ENCODE data around the gene TMEM204.

Gene TMEM204

DNA sequence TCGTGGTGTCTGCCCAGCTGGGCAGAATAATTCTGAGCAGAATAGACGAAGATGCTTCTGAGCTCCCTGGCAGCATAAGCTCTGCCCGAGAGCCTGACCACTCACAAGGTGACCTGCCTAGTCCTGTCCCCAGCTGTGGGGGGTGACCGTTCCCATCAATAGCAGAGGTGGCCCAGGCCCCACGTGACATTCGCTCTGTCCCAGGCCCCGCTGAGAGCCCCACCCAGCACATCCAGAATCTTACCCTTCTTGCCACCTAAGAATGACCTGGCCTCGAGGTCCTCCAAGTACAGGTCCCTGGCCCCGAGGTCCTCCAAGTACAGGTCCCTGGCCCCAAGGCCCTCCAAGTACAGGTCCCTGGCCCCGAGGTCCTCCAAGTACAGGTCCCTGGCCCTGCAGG is 695 bp upstream of the TMEM204 start:
- TF ChIP-seq FOXM1 (IDR thresholded peaks at IDR 0.05; ENCODE audit: borderline replicate concordance, low read depth) = no peak
- TF ChIP-seq CREB1 (IDR thresholded peaks at IDR 0.05; ENCODE audit: low read depth) = no peak
- TF ChIP-seq, protein P1, sequence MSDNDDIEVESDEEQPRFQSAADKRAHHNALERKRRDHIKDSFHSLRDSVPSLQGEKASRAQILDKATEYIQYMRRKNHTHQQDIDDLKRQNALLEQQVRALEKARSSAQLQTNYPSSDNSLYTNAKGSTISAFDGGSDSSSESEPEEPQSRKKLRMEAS (IDR thresholded peaks at IDR 0.05) = no peak
- TF ChIP-seq EGR1 (IDR thresholded peaks at IDR 0.05) = no peak
- TF ChIP-seq NFIC (IDR thresholded peaks at IDR 0.05) = no peak
- no peak for TF ChIP-seq EP300 (IDR thresholded peaks at IDR 0.05; ENCODE audit: borderline replicate concordance)
- TF ChIP-seq, protein P2, sequence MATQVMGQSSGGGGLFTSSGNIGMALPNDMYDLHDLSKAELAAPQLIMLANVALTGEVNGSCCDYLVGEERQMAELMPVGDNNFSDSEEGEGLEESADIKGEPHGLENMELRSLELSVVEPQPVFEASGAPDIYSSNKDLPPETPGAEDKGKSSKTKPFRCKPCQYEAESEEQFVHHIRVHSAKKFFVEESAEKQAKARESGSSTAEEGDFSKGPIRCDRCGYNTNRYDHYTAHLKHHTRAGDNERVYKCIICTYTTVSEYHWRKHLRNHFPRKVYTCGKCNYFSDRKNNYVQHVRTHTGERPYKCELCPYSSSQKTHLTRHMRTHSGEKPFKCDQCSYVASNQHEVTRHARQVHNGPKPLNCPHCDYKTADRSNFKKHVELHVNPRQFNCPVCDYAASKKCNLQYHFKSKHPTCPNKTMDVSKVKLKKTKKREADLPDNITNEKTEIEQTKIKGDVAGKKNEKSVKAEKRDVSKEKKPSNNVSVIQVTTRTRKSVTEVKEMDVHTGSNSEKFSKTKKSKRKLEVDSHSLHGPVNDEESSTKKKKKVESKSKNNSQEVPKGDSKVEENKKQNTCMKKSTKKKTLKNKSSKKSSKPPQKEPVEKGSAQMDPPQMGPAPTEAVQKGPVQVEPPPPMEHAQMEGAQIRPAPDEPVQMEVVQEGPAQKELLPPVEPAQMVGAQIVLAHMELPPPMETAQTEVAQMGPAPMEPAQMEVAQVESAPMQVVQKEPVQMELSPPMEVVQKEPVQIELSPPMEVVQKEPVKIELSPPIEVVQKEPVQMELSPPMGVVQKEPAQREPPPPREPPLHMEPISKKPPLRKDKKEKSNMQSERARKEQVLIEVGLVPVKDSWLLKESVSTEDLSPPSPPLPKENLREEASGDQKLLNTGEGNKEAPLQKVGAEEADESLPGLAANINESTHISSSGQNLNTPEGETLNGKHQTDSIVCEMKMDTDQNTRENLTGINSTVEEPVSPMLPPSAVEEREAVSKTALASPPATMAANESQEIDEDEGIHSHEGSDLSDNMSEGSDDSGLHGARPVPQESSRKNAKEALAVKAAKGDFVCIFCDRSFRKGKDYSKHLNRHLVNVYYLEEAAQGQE (IDR thresholded peaks at IDR 0.05; ENCODE audit: low read depth) = no peak
- TF ChIP-seq YY1 (IDR thresholded peaks at IDR 0.05; ENCODE audit: low read depth) = no peak
- no peak for TF ChIP-seq CEBPB (IDR thresholded peaks at IDR 0.05)
- no peak for TF ChIP-seq RAD21 (IDR thresholded peaks at IDR 0.05; ENCODE audit: low read depth)

DNA sequence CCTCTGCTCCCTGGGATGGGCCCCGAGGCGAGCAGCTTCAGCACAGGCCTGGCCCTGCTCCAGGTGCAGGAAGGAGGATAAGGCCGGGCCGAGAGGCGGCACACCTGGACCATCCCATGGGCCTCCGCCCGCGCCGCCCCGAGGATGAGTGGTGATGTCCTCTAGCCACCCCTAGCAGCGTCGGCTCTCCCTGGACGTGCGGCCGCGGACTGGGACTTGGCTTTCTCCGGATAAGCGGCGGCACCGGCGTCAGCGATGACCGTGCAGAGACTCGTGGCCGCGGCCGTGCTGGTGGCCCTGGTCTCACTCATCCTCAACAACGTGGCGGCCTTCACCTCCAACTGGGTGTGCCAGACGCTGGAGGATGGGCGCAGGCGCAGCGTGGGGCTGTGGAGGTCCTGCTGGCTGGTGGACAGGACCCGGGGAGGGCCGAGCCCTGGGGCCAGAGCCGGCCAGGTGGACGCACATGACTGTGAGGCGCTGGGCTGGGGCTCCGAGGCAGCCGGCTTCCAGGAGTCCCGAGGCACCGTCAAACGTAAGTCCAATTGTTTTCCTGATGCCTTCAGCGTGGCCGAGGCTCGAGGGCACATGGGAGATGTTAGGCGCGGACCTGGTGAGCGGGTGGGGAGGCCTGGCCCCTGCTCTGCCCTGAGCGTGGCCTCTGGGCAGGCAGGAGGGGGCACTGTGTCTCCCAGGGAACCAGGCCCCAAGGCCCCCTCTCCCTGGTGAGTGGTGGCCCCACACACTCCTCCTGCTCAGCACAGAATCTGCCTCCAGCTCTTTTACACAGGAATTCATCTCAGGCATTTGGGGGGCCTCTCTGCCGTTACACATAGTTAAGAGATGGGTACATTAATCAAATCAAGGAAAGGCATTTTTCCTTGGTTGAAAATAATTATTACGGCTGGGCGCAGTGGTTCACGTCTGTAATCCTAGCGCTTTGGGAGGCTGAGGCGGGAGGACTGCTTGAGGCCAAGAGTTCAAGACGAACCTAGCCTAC is 855 bp downstream of the TMEM204 start:
- TF ChIP-seq TEAD4 (IDR thresholded peaks at IDR 0.05) (no peak), YY1 (IDR thresholded peaks at IDR 0.05; ENCODE audit: low read depth) (no peak)
- TF ChIP-seq, protein P2 (IDR thresholded peaks at IDR 0.05; ENCODE audit: low read depth) = no peak

DNA sequence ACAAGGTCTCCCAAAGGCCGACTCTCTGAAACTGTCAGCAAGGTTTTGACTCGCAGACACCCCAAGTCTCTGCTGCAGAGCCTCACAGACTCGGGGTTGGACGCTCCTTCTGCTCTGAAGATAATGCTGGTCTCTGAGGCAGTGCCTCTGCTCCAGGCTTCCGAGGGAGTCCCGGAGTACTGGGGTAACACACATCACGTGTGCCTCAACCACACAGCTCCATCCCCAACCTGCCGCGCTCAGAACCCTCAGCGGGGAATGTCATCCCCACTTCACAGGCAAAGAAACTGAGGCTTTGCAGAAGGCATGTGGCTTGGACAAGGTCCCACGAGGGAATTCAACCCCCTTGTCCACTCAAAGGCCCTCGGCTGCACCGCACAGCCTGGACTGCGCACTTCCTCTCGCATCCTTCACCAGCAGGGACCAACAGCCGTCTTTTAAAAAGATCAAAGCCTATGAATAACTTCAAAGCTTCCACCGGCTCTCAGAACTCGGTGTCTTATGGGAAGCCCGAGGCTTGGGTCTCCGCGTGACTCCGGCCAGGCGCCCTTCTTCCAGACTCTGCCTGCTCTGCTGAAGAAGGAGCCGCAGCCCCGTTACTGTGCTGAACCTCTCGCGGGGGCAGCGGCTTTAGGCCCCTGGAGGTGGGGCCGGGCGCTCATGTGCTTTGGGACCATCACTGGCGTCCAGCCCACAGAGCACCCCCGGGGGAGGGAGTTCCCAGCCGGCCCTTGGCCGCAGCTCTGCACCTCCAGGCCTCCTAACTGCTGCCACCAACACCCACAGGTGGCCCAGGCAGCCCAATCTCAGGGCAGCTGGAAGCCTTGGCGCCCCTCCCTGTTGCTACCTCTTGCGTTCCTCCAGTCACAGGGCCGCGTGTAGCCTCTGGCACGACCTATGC is 2.2 kb downstream of the TMEM204 start:
- no peak for TF ChIP-seq ZBTB7A (IDR thresholded peaks at IDR 0.05; ENCODE audit: low read depth)
- TF ChIP-seq FOXM1 (IDR thresholded peaks at IDR 0.05; ENCODE audit: borderline replicate concordance, low read depth) = no peak
- no peak for TF ChIP-seq EGR1 (IDR thresholded peaks at IDR 0.05)
- TF ChIP-seq, protein P2 (IDR thresholded peaks at IDR 0.05; ENCODE audit: low read depth) = no peak
- TF ChIP-seq, protein P3, sequence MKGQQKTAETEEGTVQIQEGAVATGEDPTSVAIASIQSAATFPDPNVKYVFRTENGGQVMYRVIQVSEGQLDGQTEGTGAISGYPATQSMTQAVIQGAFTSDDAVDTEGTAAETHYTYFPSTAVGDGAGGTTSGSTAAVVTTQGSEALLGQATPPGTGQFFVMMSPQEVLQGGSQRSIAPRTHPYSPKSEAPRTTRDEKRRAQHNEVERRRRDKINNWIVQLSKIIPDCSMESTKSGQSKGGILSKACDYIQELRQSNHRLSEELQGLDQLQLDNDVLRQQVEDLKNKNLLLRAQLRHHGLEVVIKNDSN (IDR thresholded peaks at IDR 0.05) = no peak
- TF ChIP-seq YY1 (IDR thresholded peaks at IDR 0.05; ENCODE audit: low read depth) = no peak
- TF ChIP-seq CEBPB (IDR thresholded peaks at IDR 0.05) = no peak
- TF ChIP-seq RAD21 (IDR thresholded peaks at IDR 0.05; ENCODE audit: low read depth) = no peak
- no peak for TF ChIP-seq TAF1 (IDR thresholded peaks at IDR 0.05; ENCODE audit: low read depth)
- no peak for TF ChIP-seq NFIC (IDR thresholded peaks at IDR 0.05)
- no peak for TF ChIP-seq TCF12 (IDR thresholded peaks at IDR 0.05; ENCODE audit: low read depth)
- TF ChIP-seq TEAD4 (IDR thresholded peaks at IDR 0.05) = no peak
- TF ChIP-seq, protein P1 (IDR thresholded peaks at IDR 0.05) = no peak

DNA sequence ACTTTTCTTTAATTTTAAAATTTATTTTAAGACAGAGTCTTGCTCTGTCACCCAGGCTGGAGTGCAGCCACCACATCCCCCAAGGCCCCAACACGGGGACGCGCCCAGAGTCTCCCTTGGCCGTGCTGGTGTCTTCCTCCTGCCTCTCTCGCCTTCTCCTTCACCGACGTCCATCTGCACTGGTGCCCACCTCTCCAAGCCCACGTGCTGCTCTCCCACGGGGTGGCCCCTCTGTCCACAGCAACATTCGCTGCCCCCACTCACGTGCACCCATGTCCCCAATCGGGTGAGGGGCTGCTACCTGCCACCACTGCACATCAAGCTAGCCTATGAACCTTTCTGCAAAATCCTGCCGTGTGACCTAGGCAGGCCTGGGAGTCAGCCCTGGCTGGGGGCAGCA is 3.1 kb downstream of the TMEM204 start:
- TF ChIP-seq ZBTB7A (IDR thresholded peaks at IDR 0.05; ENCODE audit: low read depth) (no peak), RAD21 (IDR thresholded peaks at IDR 0.05; ENCODE audit: low read depth) (no peak), YY1 (IDR thresholded peaks at IDR 0.05; ENCODE audit: low read depth) (no peak), TEAD4 (IDR thresholded peaks at IDR 0.05) (no peak), EGR1 (IDR thresholded peaks at IDR 0.05) (no peak), EP300 (IDR thresholded peaks at IDR 0.05; ENCODE audit: borderline replicate concordance) (no peak), FOXM1 (IDR thresholded peaks at IDR 0.05; ENCODE audit: borderline replicate concordance, low read depth) (no peak), CREB1 (IDR thresholded peaks at IDR 0.05; ENCODE audit: low read depth) (no peak), CEBPB (IDR thresholded peaks at IDR 0.05) (no peak), NFIC (IDR thresholded peaks at IDR 0.05) (no peak), TCF12 (IDR thresholded peaks at IDR 0.05; ENCODE audit: low read depth) (no peak), TAF1 (IDR thresholded peaks at IDR 0.05; ENCODE audit: low read depth) (no peak)
- TF ChIP-seq, protein P2 (IDR thresholded peaks at IDR 0.05; ENCODE audit: low read depth) = no peak
- TF ChIP-seq, protein P1 (IDR thresholded peaks at IDR 0.05) = no peak
- TF ChIP-seq, protein P3 (IDR thresholded peaks at IDR 0.05) = no peak

All from Ishikawa (cell line).